HEK293T (cell line): ENCODE data around the gene GPR143.

Experiments
- FOXK2 ChIP-seq: fragments of 450-650 bp; IDR thresholded peaks from 2 replicates; pipeline ENCODE4 v1.6.1; 2016; ENCODE audit warnings: mild to moderate bottlenecking
- SUZ12 ChIP-seq: fragments of 450-650 bp; IDR thresholded peaks from 2 replicates; pipeline ENCODE4 v1.6.1; 2016; ENCODE audit warnings: mild to moderate bottlenecking
- ZNF384 ChIP-seq: fragments of 450-650 bp; IDR thresholded peaks from 2 replicates; pipeline ENCODE4 v1.6.1; 2016

DNA sequence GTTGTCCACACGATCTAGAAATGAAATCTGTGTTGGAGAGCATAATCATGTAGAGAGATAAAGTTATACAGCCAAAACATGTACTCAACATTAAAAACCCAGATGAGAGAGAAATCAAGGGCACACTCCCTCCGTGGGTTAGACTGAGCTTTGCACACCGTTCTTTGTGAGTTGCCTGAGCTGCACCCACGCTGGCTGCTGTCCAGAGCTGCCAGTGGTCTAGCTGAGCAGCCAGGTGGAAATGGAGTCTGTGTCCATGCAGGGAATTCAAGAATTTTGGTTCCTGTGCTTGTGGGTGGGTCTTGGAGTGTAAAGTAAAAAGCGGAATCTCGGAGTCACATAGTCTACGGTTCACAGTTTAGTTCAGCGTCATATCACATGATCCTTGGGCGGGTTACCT is 84.6 kb downstream of the GPR143 start:
- TF ChIP-seq SUZ12 (no peak), FOXK2 (no peak), ZNF384 (no peak)
